ENCODE results near the gene LAMP1.

Gene LAMP1

DNA sequence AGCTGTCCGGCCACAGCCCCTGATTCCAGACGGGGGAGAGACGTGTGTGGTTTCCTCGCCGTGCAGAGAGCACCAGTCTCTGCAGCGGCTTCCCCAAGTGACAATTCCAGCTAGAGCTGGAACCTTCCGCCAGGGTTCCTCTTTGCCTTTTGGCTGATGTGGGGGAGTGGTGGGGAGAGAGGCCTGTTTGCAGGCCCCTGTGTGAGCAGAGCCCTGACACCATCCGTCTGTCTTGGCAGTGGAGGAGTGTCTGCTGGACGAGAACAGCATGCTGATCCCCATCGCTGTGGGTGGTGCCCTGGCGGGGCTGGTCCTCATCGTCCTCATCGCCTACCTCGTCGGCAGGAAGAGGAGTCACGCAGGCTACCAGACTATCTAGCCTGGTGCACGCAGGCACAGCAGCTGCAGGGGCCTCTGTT, 25.0 kb downstream of the LAMP1 start:
- no peak for ATAC-seq
- TF ChIP-seq SNAI2 (CRISPR knock-in tag; IDR thresholded peaks at IDR 0.05) (no peak), ZNF70 (CRISPR knock-in tag; IDR thresholded peaks at IDR 0.05) (no peak), GLIS3 (CRISPR knock-in tag; IDR thresholded peaks at IDR 0.05) (no peak), OSR1 (CRISPR knock-in tag; IDR thresholded peaks at IDR 0.05) (no peak), PPARA (CRISPR knock-in tag; IDR thresholded peaks at IDR 0.05; ENCODE audit: borderline replicate concordance) (no peak), CSDC2 (CRISPR knock-in tag; IDR thresholded peaks at IDR 0.05) (no peak), ISL1 (CRISPR knock-in tag; IDR thresholded peaks at IDR 0.05) (no peak)
- TF ChIP-seq, protein P1, sequence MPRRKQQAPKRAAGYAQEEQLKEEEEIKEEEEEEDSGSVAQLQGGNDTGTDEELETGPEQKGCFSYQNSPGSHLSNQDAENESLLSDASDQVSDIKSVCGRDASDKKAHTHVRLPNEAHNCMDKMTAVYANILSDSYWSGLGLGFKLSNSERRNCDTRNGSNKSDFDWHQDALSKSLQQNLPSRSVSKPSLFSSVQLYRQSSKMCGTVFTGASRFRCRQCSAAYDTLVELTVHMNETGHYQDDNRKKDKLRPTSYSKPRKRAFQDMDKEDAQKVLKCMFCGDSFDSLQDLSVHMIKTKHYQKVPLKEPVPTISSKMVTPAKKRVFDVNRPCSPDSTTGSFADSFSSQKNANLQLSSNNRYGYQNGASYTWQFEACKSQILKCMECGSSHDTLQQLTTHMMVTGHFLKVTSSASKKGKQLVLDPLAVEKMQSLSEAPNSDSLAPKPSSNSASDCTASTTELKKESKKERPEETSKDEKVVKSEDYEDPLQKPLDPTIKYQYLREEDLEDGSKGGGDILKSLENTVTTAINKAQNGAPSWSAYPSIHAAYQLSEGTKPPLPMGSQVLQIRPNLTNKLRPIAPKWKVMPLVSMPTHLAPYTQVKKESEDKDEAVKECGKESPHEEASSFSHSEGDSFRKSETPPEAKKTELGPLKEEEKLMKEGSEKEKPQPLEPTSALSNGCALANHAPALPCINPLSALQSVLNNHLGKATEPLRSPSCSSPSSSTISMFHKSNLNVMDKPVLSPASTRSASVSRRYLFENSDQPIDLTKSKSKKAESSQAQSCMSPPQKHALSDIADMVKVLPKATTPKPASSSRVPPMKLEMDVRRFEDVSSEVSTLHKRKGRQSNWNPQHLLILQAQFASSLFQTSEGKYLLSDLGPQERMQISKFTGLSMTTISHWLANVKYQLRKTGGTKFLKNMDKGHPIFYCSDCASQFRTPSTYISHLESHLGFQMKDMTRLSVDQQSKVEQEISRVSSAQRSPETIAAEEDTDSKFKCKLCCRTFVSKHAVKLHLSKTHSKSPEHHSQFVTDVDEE (CRISPR knock-in tag; IDR thresholded peaks at IDR 0.05), result no peak

DNA sequence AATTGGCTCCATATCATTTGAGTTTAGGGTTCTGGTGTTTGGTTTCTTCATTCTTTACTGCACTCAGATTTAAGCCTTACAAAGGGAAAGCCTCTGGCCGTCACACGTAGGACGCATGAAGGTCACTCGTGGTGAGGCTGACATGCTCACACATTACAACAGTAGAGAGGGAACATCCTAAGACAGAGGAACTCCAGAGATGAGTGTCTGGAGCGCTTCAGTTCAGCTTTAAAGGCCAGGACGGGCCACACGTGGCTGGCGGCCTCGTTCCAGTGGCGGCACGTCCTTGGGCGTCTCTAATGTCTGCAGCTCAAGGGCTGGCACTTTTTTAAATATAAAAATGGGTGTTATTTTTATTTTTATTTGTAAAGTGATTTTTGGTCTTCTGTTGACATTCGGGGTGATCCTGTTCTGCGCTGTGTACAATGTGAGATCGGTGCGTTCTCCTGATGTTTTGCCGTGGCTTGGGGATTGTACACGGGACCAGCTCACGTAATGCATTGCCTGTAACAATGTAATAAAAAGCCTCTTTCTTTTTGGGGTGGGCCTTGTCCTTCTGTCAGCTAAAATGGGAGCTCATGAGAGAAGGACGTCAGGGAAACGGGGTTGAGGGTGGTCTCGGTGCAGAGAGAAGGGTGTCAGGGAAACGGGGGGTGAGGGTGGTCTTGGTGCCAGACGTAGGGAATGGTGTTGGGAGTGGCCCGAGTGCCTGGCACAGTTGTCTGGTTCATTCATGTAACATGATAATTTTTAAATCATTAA, 26.0 kb downstream of the LAMP1 start:
- ATAC-seq, result no peak
- TF ChIP-seq CSRNP3 (CRISPR knock-in tag; IDR thresholded peaks at IDR 0.05) (no peak), TCF4 (CRISPR knock-in tag; IDR thresholded peaks at IDR 0.05; ENCODE audit: borderline replicate concordance) (no peak)

DNA sequence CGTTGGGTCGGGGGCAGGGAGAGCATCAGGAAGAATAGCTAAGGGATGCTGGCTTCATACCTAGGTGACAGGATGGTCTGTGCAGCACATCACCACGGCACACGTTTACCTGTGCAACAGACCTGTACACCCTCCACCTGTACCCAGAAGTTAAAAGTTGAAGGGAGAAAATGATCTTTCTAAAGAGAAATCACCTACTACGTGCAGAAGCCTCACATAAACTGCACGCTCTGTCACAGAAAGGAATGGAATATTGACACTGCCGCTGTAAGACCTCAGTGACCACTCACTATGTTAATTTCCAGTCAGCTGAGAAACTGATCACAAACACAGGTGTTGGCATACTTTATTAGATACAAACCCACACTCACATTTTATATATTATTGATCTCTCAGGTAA, 26.8 kb downstream of the LAMP1 start:
- no peak for ATAC-seq
- TF ChIP-seq RARB (CRISPR knock-in tag; IDR thresholded peaks at IDR 0.05) (no peak), POU6F1 (CRISPR knock-in tag; IDR thresholded peaks at IDR 0.05; ENCODE audit: borderline replicate concordance, low read depth) (no peak), PATZ1 (CRISPR knock-in tag; IDR thresholded peaks at IDR 0.05; ENCODE audit: borderline replicate concordance) (no peak), ZNF565 (CRISPR knock-in tag; conservative IDR thresholded peaks at IDR 0.05; ENCODE audit: low read depth) (no peak), ZNF70 (CRISPR knock-in tag; IDR thresholded peaks at IDR 0.05) (no peak), OSR1 (CRISPR knock-in tag; IDR thresholded peaks at IDR 0.05) (no peak), CSDC2 (CRISPR knock-in tag; IDR thresholded peaks at IDR 0.05) (no peak), SNAI2 (CRISPR knock-in tag; IDR thresholded peaks at IDR 0.05) (no peak), PPARA (CRISPR knock-in tag; IDR thresholded peaks at IDR 0.05; ENCODE audit: borderline replicate concordance) (no peak), TCF4 (CRISPR knock-in tag; IDR thresholded peaks at IDR 0.05; ENCODE audit: borderline replicate concordance) (no peak), ZFP30 (CRISPR knock-in tag; IDR thresholded peaks at IDR 0.05) (no peak), ARNTL (CRISPR knock-in tag; IDR thresholded peaks at IDR 0.05; ENCODE audit: borderline replicate concordance, low read depth) (no peak), CSRNP3 (CRISPR knock-in tag; IDR thresholded peaks at IDR 0.05) (no peak), ESRRG (CRISPR knock-in tag; IDR thresholded peaks at IDR 0.05) (no peak), ZC3H10 (CRISPR knock-in tag; IDR thresholded peaks at IDR 0.05) (no peak), ZFP3 (CRISPR knock-in tag; IDR thresholded peaks at IDR 0.05) (no peak), GLIS3 (CRISPR knock-in tag; IDR thresholded peaks at IDR 0.05) (no peak)
- TF ChIP-seq, protein P1 (CRISPR knock-in tag; IDR thresholded peaks at IDR 0.05), result no peak
- TF ChIP-seq, protein P2, sequence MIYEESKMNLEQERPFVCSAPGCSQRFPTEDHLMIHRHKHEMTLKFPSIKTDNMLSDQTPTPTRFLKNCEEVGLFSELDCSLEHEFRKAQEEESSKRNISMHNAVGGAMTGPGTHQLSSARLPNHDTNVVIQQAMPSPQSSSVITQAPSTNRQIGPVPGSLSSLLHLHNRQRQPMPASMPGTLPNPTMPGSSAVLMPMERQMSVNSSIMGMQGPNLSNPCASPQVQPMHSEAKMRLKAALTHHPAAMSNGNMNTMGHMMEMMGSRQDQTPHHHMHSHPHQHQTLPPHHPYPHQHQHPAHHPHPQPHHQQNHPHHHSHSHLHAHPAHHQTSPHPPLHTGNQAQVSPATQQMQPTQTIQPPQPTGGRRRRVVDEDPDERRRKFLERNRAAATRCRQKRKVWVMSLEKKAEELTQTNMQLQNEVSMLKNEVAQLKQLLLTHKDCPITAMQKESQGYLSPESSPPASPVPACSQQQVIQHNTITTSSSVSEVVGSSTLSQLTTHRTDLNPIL (CRISPR knock-in tag; IDR thresholded peaks at IDR 0.05; ENCODE audit: low read depth), result no peak

All from SK-N-SH treated with all-trans-retinoic acid at 6 μM for 48 hours (cell line).